GM12878 (cell line): ENCODE data around the gene GET3. TPM values are rescaled to one million over a fixed set of nuclear protein-coding genes. Genes with fewer than 3 reads are reported as not detected.

Source experiments
- ATAC-seq: fragments of 200-7000 bp; cut with Tn5 transposase; 3 replicates; pipeline ENCODE4 v1.9.1; 2020; ENCODE audit warnings: mild to moderate bottlenecking, moderate library complexity
- BruUV-seq: library from RNA; stranded (reverse); fragments of 400-500 nt; replicated peaks from 2 replicates; lab custom pipeline; 2021; lab: Mats Ljungman, UMichigan
- CTCF ChIA-PET: fragments of 300-600 bp; sonication (Branson Sonifier 250); formaldehyde crosslinking; extraction: SDS; loops from one replicate; lab custom pipeline; 2021; ENCODE audit warnings: inconsistent platforms; lab: Yijun Ruan, JAX
- POLR2A ChIA-PET: fragments of 350-600 bp; formaldehyde crosslinking; extraction: SDS; loops from one replicate; lab custom pipeline; 2021; ENCODE audit warnings: inconsistent platforms; lab: Charles Lee
- RAD21 ChIA-PET: fragments of 300-600 bp; sonication (Branson Sonifier 250); formaldehyde crosslinking; loops from one replicate; lab custom pipeline; 2023; ENCODE audit warnings: antibody characterized with exemption; ENCODE audit not compliant: unreplicated experiment; lab: Charles Lee
- SMC1A ChIA-PET: fragments of 300-600 bp; sonication (Branson Sonifier 250); formaldehyde crosslinking; loops from one replicate; lab custom pipeline; 2023; ENCODE audit not compliant: unreplicated experiment, uncharacterized antibody; lab: Charles Lee
- DNase-seq: peaks from one replicate; pipeline ENCODE4 v3.0.0-alpha.2; 2011; ENCODE audit warnings: low read depth, low spot score
- FAIRE-seq: peaks from 3 replicates; lab custom pipeline; 2011; peaks lifted over from hg19 to GRCh38; lab: Jason Lieb, UNC
- H2AFZ ChIP-seq: 2 replicates; pipeline ENCODE4 v1.6.0; 2011; ENCODE audit warnings: low read depth, low read length, control low read depth; ENCODE audit not compliant: control insufficient read depth
- H3K27ac ChIP-seq: 2 replicates; pipeline ENCODE4 v1.5.1; 2011; ENCODE audit warnings: control low read depth; ENCODE audit not compliant: control insufficient read depth, insufficient read depth
- H3K27me3 ChIP-seq, 2 experiments: replicated peaks in 1 of 2; 2 replicates each; pipeline versions ENCODE4 v1.6.0 to v1.6.1; 2011; ENCODE audit warnings: low read length in 1 of 2; ENCODE audit not compliant: control insufficient read depth in 2 of 2, insufficient read depth in 2 of 2
- H3K36me3 ChIP-seq, 2 experiments: 2 replicates each; pipeline ENCODE4 v1.5.1; 2011; ENCODE audit warnings: low read length in 1 of 2; ENCODE audit not compliant: control insufficient read depth in 2 of 2, insufficient read depth in 2 of 2
- H3K4me1 ChIP-seq: 2 replicates; pipeline ENCODE4 v1.6.1; 2011; ENCODE audit warnings: mild to moderate bottlenecking, low read length, moderate library complexity, mixed read lengths; ENCODE audit not compliant: control insufficient read depth, insufficient read depth
- H3K4me2 ChIP-seq: 2 replicates; pipeline ENCODE4 v1.6.0; 2011; ENCODE audit warnings: control low read depth; ENCODE audit not compliant: control insufficient read depth, insufficient read depth
- H3K4me3 ChIP-seq: fragments of 200-600 bp; sonication (generic); 2 replicates; pipeline ENCODE4 v1.5.1; 2016
- H3K79me2 ChIP-seq: 2 replicates; pipeline ENCODE4 v1.6.0; 2011; ENCODE audit warnings: low read length; ENCODE audit not compliant: control insufficient read depth, insufficient read depth
- H3K9ac ChIP-seq: 2 replicates; pipeline ENCODE4 v1.8.0; 2011; ENCODE audit warnings: low read length, control low read depth, mixed read lengths; ENCODE audit not compliant: control insufficient read depth, insufficient read depth
- H3K9me3 ChIP-seq: replicated peaks from 3 replicates; pipeline ENCODE4 v1.5.1; 2011; ENCODE audit warnings: mild to moderate bottlenecking, low read length; ENCODE audit not compliant: control insufficient read depth, insufficient read depth
- H4K20me1 ChIP-seq: 2 replicates; pipeline ENCODE4 v1.6.0; 2011; ENCODE audit not compliant: control insufficient read depth, insufficient read depth
- E4F1 ChIP-seq: fragments of 450-650 bp; IDR thresholded peaks from 2 replicates; pipeline ENCODE4 v1.6.1; 2018; ENCODE audit warnings: borderline replicate concordance, mild to moderate bottlenecking; ENCODE audit not compliant: partially characterized antibody
- EP300 ChIP-seq, 2 experiments: fragments of 150-350 bp in 1 of 2; IDR thresholded peaks; 2 replicates each; pipeline ENCODE4 v1.6.1; 2011 to 2012; ENCODE audit warnings: low read depth in 2 of 2, low read length in 2 of 2, borderline replicate concordance in 1 of 2, improper control_type of control experiment in 1 of 2, inconsistent platforms in 1 of 2; ENCODE audit not compliant: control insufficient read depth in 1 of 2
- FOXM1 ChIP-seq: IDR thresholded peaks from 2 replicates; pipeline ENCODE4 v1.6.1; 2012; ENCODE audit warnings: low read depth, mild to moderate bottlenecking, inconsistent platforms, low read length, moderate library complexity
- GATAD2B ChIP-seq: fragments of 450-650 bp; conservative IDR thresholded peaks from 2 replicates; pipeline ENCODE4 v1.6.1; 2017; ENCODE audit warnings: low read depth, mild to moderate bottlenecking, moderate library complexity
- IRF4 ChIP-seq: IDR thresholded peaks from 2 replicates; pipeline ENCODE4 v1.6.1; 2011; ENCODE audit warnings: low read depth, low read length
- KAT2A ChIP-seq: conservative IDR thresholded peaks from 2 replicates; pipeline ENCODE4 v1.6.1; 2011; ENCODE audit warnings: low read depth, low read length; ENCODE audit not compliant: control insufficient read depth
- MYC ChIP-seq: IDR thresholded peaks from 2 replicates; pipeline ENCODE4 v1.6.1; 2011; ENCODE audit warnings: mild to moderate bottlenecking, low read length, moderate library complexity, inconsistent platforms; ENCODE audit not compliant: insufficient read depth, insufficient replicate concordance, insufficient read length, severe bottlenecking
- NFXL1 ChIP-seq: fragments of 450-650 bp; IDR thresholded peaks from 2 replicates; pipeline ENCODE4 v1.6.1; 2017; ENCODE audit warnings: antibody characterized with exemption, mild to moderate bottlenecking, borderline replicate concordance
- PAX8 ChIP-seq: fragments of 450-650 bp; IDR thresholded peaks from 2 replicates; pipeline ENCODE4 v1.6.1; 2017; ENCODE audit warnings: mild to moderate bottlenecking, moderate library complexity
- POU2F2 ChIP-seq: IDR thresholded peaks from 3 replicates; pipeline ENCODE4 v1.6.1; 2011; ENCODE audit warnings: low read depth, mild to moderate bottlenecking, low read length, borderline replicate concordance
- SUZ12 ChIP-seq: fragments of 200-600 bp; sonication (generic); IDR thresholded peaks from one replicate; pipeline ENCODE4 v1.6.1; 2018; ENCODE audit warnings: antibody characterized with exemption, mild to moderate bottlenecking; ENCODE audit not compliant: unreplicated experiment
- ZBTB40 ChIP-seq: fragments of 450-650 bp; IDR thresholded peaks from 2 replicates; pipeline ENCODE4 v1.6.1; 2016; ENCODE audit warnings: mild to moderate bottlenecking, moderate library complexity, borderline replicate concordance
- WGBS: methylation state at CpG from one replicate; pipeline ENCODE4 v1.1.6; 2016; ENCODE audit warnings: low lambda C conversion rate; ENCODE audit not compliant: insufficient replicate concordance, insufficient coverage; ENCODE audit errors: missing lambda C conversion rate; 5-methylcytosine and 5-hydroxymethylcytosine counted together
- in situ Hi-C: fragments of 300-500 bp; cut with MboI; formaldehyde crosslinking; loops from 9 replicates; pipeline ENCODE4 v1.14.3; 2018; ENCODE audit warnings: mixed read lengths
- intact Hi-C: fragments of 100-400 bp; cut with micrococcal nuclease; formaldehyde crosslinking; loops from one replicate; pipeline ENCODE4 v1.14.2; 2022; ENCODE audit not compliant: unreplicated experiment
- polyA plus RNA-seq, 11 experiments: library from polyadenylated mRNA; depleted of rRNA in 4 of 11; unstranded in 6 of 11; stranded (reverse) in 5 of 11; fragments of >200 nt; fragmentation: Nextera tagmentation in 4 of 11; fragmentation: Illumina TruSeq in 1 of 11; extraction: Ambion mirVana in 4 of 11; extraction: Trizol in 1 of 11; gene quantifications; 1 replicate in 1 of 11; 2 replicates in 10 of 11; pipeline versions ENCODE4 v1.2.1 to v1.2.3, GENCODE V29; 2011 to 2016; ENCODE audit warnings: inconsistent platforms in 2 of 11, missing spikeins in 2 of 11, low read depth in 1 of 11
- total RNA-seq, 4 experiments: library from RNA; depleted of rRNA in 3 of 4; stranded (reverse); fragments of >200 nt in 3 of 4; fragmentation: Illumina TruSeq in 1 of 4; extraction: Trizol in 1 of 4; gene quantifications; 2 replicates each; pipeline versions ENCODE4 v1.2.1 to v1.2.3, GENCODE V29; 2013 to 2021
- TF ChIP-seq, protein P1 (sequence below): fragments of 450-650 bp; IDR thresholded peaks from 2 replicates; pipeline ENCODE4 v1.6.1; 2014; ENCODE audit warnings: mild to moderate bottlenecking

GET3 gene
- total and polyA plus RNA-seq, 10 of the 15 experiments (the other 5 are each of a cell fraction or from before 2014, with no cell fraction given), result 14.5 to 144 (median 97.2) TPM

- intact Hi-C loops, result no loop called here
- SMC1A ChIA-PET, result interaction anchor here (1.0 to 5.1 kb wide), 5 partner anchors 11 to 44 kb away, joined by 3 to 28 read pairs (median 6); partner anchors contain the start of genes GET3 and TRIR
- BruUV-seq, result TSS peak; percentile 95
- H3K4me1 ChIP-seq, result peaks cover 8% of the 10 kb centered on the region; the same call in 1 of the 2 replicates
- H3K9ac ChIP-seq, result peak overlapping the region; percentile 81
- peak overlapping the region; percentile 91 for H3K4me3 ChIP-seq
- no peaks in the 10 kb centered on the region for H3K27me3 ChIP-seq
- H3K27ac ChIP-seq, result peak overlapping the region; percentile 81
- H3K36me3 ChIP-seq, result peaks cover 9% of the 10 kb centered on the region in 2 experiments
- RAD21 ChIA-PET, result interaction anchor here (0.6 to 3.3 kb wide), 5 partner anchors 12 to 1346 kb away, joined by 3 to 31 read pairs (median 4); partner anchors contain the start of genes TRIR and ZNF20
- WGBS, result 2% methylated on average over 25 of the region's 32 CpGs
- H3K9me3 ChIP-seq, result no peaks in the 10 kb centered on the region
- DNase-seq (peak; percentile 81), ATAC-seq (peak; percentile 87), FAIRE-seq (peak; percentile 99)
- no peaks in the 10 kb centered on the region; the same call in 1 of the 2 replicates for H4K20me1 ChIP-seq
- POLR2A ChIA-PET, result interaction anchor here (0.7 to 6.8 kb wide), 11 partner anchors 11 to 209 kb away, joined by 3 to 58 read pairs (median 4); partner anchors contain the start of genes FBXW9, GET3, MAN2B1 and TRIR
- peak overlapping the region; percentile 98 for H2AFZ ChIP-seq
- CTCF ChIA-PET, result interaction anchor here (0.6 to 5.4 kb wide), 18 partner anchors 10 to 1684 kb away, joined by 3 to 30 read pairs (median 4); partner anchors contain the start of genes GET3 and TRIR
- peaks cover 51% of the 10 kb centered on the region for H3K79me2 ChIP-seq
- in situ Hi-C loops, result no loop called here
- H3K4me2 ChIP-seq, result peak overlapping the region; percentile 90
- no peak for TF ChIP-seq PAX8
- TF ChIP-seq, protein P1, sequence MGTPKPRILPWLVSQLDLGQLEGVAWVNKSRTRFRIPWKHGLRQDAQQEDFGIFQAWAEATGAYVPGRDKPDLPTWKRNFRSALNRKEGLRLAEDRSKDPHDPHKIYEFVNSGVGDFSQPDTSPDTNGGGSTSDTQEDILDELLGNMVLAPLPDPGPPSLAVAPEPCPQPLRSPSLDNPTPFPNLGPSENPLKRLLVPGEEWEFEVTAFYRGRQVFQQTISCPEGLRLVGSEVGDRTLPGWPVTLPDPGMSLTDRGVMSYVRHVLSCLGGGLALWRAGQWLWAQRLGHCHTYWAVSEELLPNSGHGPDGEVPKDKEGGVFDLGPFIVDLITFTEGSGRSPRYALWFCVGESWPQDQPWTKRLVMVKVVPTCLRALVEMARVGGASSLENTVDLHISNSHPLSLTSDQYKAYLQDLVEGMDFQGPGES, result peak; percentile 42; the same call in 1 of the 2 replicates
- no peak; the same call in 1 of the 2 replicates for TF ChIP-seq GATAD2B
- TF ChIP-seq NFXL1, result no peak
- peak; percentile 58; the same call in 2 of the 3 replicates for TF ChIP-seq POU2F2
- no peak for TF ChIP-seq MYC
- TF ChIP-seq KAT2A, result no peak
- TF ChIP-seq E4F1, result peak; percentile 10
- TF ChIP-seq EP300 (IDR thresholded peaks at IDR 0.05; ENCODE audit: borderline replicate concordance in 1 of 2, control insufficient read depth in 1 of 2, low read depth in 2 of 2, low read length in 2 of 2), result peak; percentile 4 to 40; a peak in 1 of 4 replicates
- TF ChIP-seq IRF4, result peak; percentile 60; the same call in 1 of the 2 replicates
- TF ChIP-seq SUZ12, result no peak
- 0 out of 2 replicates have a peak, but pooled peaks have one; percentile 22 for TF ChIP-seq FOXM1
- TF ChIP-seq ZBTB40, result peak; percentile 84; the same call in 1 of the 2 replicates
These were observed 14.5 kb upstream of the GET3 start for GRCh38 chr19:12722566-12723380.
